OCI-LY3 (cell line): ENCODE measurements around the gene EGLN1.

Source experiments
- H2AFZ ChIP-seq: fragments of 200-600, 300-600 bp; shearing (Covaris generic); 2 replicates; pipeline ENCODE4 v1.6.0; 2014; ENCODE audit warnings: antibody characterized with exemption, low read depth, low read length
- H3K27ac ChIP-seq: fragments of 200-600, 300-600 bp; sonication (generic); 2 replicates; pipeline ENCODE4 v1.5.1; 2014; ENCODE audit warnings: mild to moderate bottlenecking, low read length, moderate library complexity, mixed read lengths
- H3K27me3 ChIP-seq: fragments of 200-600, 300-600 bp; sonication (generic); 2 replicates; pipeline ENCODE4 v1.6.1; 2014; ENCODE audit warnings: low read depth, low read length, mixed read lengths
- H3K36me3 ChIP-seq: fragments of 200-600, 300-600 bp; sonication (generic); replicated peaks from 2 replicates; pipeline ENCODE3; 2014; ENCODE audit warnings: low read depth, low read length, mixed read lengths
- H3K4me1 ChIP-seq: fragments of 300-600, 200-600 bp; sonication (generic); 2 replicates; pipeline ENCODE4 v1.6.1; 2014; ENCODE audit warnings: low read length, mixed read lengths
- H3K4me2 ChIP-seq: fragments of 200-600, 300-600 bp; sonication (generic); 2 replicates; pipeline ENCODE4 v1.6.1; 2014; ENCODE audit warnings: low read length, mixed read lengths
- H3K4me3 ChIP-seq: fragments of 300-600, 200-600 bp; sonication (generic); 2 replicates; pipeline ENCODE4 v1.5.1; 2014; ENCODE audit warnings: antibody characterized with exemption, mild to moderate bottlenecking, low read length, moderate library complexity
- H3K79me2 ChIP-seq: fragments of 300-600, 200-600 bp; shearing (Covaris generic); 2 replicates; pipeline ENCODE4 v1.6.1; 2014; ENCODE audit warnings: mild to moderate bottlenecking, low read length, mixed read lengths
- H3K9ac ChIP-seq: fragments of 300-600, 200-600 bp; shearing (Covaris generic); 2 replicates; pipeline ENCODE4 v1.6.0; 2014; ENCODE audit warnings: mild to moderate bottlenecking, low read length, moderate library complexity
- H3K9me3 ChIP-seq: fragments of 200-600, 300-600 bp; shearing (Covaris generic); 2 replicates; pipeline ENCODE4 v1.6.1; 2014; ENCODE audit warnings: low read length, mixed read lengths; ENCODE audit not compliant: insufficient read depth
- H4K20me1 ChIP-seq: fragments of 200-600, 300-600 bp; sonication (generic); 2 replicates; pipeline ENCODE4 v1.6.1; 2016; ENCODE audit warnings: low read length, mixed read lengths; ENCODE audit not compliant: insufficient read depth
- EZH2phosphoT487 ChIP-seq: fragments of 200-600 bp; shearing (Covaris generic); IDR thresholded peaks from 2 replicates; pipeline ENCODE4 v1.6.1; 2018; ENCODE audit warnings: antibody characterized with exemption, mixed run types, low read depth
- TF ChIP-seq, protein P1 (sequence below): fragments of 200-600, 300-600 bp; sonication (generic); IDR thresholded peaks from 2 replicates; pipeline ENCODE4 v1.5.1; 2014; ENCODE audit warnings: antibody characterized with exemption, low read length, low read depth

Gene EGLN1

DNA sequence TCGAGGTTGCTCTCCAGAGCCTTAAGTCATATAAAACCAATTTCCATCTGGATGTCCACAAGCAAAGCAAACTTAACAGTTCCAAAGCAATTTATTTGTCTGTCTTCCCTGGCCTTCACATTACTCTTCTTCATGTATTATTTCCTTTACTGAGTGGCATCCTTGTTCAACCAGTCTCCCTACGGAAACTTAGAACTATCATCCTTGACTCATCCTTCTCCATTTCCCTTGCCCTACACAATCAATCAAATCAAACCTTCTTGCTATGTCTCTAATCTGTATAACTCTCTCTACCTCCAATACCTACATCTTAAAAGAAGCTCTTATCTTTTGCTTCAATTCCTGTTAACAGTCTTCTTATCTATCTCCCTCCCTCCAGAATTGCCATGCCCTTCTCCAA lies 25.4 kb downstream of the EGLN1 start:
- peaks cover 83% of the 10 kb centered on the region for H3K79me2 ChIP-seq
- H3K9ac ChIP-seq, result no peak overlapping the region
- no peak overlapping the region for H3K27ac ChIP-seq
- H4K20me1 ChIP-seq, result peaks cover 93% of the 10 kb centered on the region
- no peaks in the 10 kb centered on the region for H3K27me3 ChIP-seq
- peaks cover 9% of the 10 kb centered on the region for H3K36me3 ChIP-seq
- no peak overlapping the region for H3K4me3 ChIP-seq
- no peaks in the 10 kb centered on the region for H3K4me1 ChIP-seq
- H2AFZ ChIP-seq, result no peak overlapping the region
- no peak overlapping the region for H3K4me2 ChIP-seq
- no peak for TF ChIP-seq EZH2phosphoT487
- TF ChIP-seq, protein P1, sequence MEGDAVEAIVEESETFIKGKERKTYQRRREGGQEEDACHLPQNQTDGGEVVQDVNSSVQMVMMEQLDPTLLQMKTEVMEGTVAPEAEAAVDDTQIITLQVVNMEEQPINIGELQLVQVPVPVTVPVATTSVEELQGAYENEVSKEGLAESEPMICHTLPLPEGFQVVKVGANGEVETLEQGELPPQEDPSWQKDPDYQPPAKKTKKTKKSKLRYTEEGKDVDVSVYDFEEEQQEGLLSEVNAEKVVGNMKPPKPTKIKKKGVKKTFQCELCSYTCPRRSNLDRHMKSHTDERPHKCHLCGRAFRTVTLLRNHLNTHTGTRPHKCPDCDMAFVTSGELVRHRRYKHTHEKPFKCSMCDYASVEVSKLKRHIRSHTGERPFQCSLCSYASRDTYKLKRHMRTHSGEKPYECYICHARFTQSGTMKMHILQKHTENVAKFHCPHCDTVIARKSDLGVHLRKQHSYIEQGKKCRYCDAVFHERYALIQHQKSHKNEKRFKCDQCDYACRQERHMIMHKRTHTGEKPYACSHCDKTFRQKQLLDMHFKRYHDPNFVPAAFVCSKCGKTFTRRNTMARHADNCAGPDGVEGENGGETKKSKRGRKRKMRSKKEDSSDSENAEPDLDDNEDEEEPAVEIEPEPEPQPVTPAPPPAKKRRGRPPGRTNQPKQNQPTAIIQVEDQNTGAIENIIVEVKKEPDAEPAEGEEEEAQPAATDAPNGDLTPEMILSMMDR, result no peak
- no peaks in the 10 kb centered on the region for H3K9me3 ChIP-seq

DNA sequence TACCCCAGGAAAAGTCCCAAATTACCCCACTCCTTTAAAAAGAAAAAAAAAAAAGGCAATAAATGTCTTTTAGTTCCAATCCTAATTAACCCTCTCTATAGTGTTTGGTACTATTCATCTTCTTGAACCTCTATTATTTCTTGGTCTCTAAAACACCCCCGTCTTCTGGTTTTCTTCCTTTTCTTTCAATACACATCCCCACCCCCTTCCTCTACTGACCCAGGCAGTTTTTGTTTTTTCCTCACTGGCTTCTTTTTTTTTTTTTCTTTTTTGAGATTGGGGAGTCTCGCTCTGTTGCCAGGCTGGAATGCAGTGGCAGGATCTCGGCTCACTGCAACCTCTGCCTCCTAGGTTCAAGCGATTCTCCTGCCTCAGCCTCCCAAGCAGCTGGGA lies 26.1 kb downstream of the EGLN1 start:
- Histone ChIP-seq H3K4me3 (no peak overlapping the region), H3K9ac (no peak overlapping the region), H3K9me3 (no peaks in the 10 kb centered on the region), H3K4me1 (no peaks in the 10 kb centered on the region), H4K20me1 (peaks cover 93% of the 10 kb centered on the region), H3K27ac (no peak overlapping the region), H3K4me2 (no peak overlapping the region), H3K36me3 (peaks cover 6% of the 10 kb centered on the region), H3K79me2 (peaks cover 81% of the 10 kb centered on the region), H3K27me3 (no peaks in the 10 kb centered on the region), H2AFZ (no peak overlapping the region)
- TF ChIP-seq, protein P1, result no peak
- no peak for TF ChIP-seq EZH2phosphoT487

DNA sequence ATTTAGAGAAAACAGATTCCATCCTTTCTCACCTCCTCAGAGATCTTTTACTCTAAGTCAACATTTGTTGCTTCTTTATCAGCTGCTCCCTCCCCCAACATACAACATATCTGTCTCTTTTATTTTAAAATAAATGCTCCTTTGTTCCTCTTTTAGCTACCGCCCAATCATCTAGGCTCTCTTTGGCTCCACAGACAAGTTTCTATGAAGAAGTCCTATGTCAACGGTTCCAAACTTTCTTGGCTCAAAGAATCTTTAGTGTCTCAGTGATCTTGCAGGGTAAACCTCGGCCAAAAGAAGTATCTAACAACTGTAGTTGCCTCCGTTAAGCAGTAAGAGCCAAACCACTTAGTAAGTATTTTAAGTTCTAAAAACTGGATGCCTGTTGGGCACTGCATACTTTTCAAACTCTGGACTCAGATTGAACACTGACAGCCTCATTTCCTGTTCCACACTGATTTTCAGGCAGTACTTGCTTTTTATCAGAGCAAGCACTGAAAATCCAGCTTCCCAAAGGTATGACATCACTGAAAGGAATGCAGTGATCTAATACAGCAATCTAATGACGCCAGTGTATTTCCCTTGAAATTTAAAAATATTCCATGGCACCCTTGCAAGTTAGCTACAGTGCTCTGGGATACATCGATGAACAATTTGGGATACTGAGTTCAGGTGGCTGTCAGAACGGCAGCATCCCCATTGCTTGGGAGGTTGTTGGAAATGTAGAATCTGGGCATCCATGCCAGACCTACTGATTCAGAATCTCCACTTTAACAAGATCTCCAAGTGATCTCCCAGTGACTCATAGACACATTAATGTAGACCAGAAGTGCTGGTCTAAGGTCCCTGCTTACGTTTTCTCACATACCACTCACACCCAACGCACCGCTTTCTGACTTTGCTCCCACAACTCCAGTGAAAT lies 26.8 kb downstream of the EGLN1 start:
- peaks cover 2% of the 10 kb centered on the region for H3K4me1 ChIP-seq
- no peak overlapping the region for H3K9ac ChIP-seq
- H3K9me3 ChIP-seq, result no peaks in the 10 kb centered on the region
- H3K27me3 ChIP-seq, result no peaks in the 10 kb centered on the region
- no peak overlapping the region for H2AFZ ChIP-seq
- H3K36me3 ChIP-seq, result peaks cover 6% of the 10 kb centered on the region
- H3K4me3 ChIP-seq, result no peak overlapping the region
- no peak overlapping the region for H3K4me2 ChIP-seq
- H3K27ac ChIP-seq, result no peak overlapping the region
- TF ChIP-seq EZH2phosphoT487, result no peak
- TF ChIP-seq, protein P1, result no peak
- H3K79me2 ChIP-seq, result peaks cover 80% of the 10 kb centered on the region
- peaks cover 91% of the 10 kb centered on the region for H4K20me1 ChIP-seq

DNA sequence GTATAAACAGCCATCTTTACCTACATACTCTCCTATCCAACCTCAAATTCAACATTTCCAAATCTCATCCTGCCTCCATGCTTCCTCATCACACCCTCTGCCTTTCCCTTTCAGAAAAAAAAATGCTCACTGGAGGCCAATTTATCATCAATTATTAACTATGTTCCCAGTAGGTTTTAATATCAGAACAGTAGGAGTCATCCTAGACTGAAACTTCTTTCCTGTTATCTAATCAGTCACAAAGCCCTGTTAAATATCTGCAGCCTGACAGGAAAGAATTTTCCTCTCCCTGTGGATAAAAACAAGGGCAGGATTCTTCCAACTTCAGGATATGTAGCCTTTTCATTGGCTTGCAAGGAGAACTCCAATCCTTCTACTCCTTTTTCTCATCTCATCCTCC lies 28.4 kb downstream of the EGLN1 start:
- Histone ChIP-seq H3K4me1 (peaks cover 7% of the 10 kb centered on the region), H3K27me3 (no peaks in the 10 kb centered on the region), H2AFZ (no peak overlapping the region), H3K79me2 (peaks cover 82% of the 10 kb centered on the region), H3K36me3 (peaks cover 13% of the 10 kb centered on the region), H3K9ac (no peak overlapping the region), H3K4me3 (no peak overlapping the region), H4K20me1 (peaks cover 91% of the 10 kb centered on the region), H3K27ac (no peak overlapping the region), H3K4me2 (no peak overlapping the region), H3K9me3 (no peaks in the 10 kb centered on the region)
- TF ChIP-seq, protein P1, result no peak
- no peak for TF ChIP-seq EZH2phosphoT487
